ENCODE data around the gene C1QTNF9.
A peak's percentile ranks its signal among the peaks of the same experiment; 100 is the strongest.
"Not testable (repeated sequence)": the region's sequence is repeated elsewhere in the genome, so short reads cannot be mapped to it uniquely, and the experiment has no call there.

The C1QTNF9 gene

GRCh38 chr13:24309300-24309699, at the start of gene C1QTNF9:
Gene C1QTNF9, plus strand, starts transcription at chr13:24309580. Its CDS starts 6,424 bp downstream, at chr13:24316004.
- not testable (repeated sequence) for DNase-seq

DNA sequence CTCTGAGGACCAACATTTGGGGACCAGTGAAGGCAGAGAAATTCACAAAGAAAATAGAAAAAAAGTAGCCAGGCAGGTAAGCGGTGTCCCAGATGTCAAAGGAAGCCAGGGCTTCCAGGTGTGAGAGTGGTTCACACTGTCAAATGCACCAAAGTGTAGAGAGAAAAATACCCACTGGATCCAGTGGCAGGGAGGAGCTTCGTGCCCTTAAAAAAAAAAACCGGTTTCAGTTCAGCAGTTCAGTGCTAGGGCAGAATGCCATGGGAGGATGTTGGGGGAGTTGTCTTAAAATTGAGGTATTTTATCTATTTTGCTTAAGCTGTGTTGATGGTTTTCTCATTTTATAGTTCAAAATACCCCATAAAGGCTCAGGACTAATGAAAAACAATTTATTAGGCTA, 47.8 kb upstream of the C1QTNF9 start:
- no peak for DNase-seq

DNA sequence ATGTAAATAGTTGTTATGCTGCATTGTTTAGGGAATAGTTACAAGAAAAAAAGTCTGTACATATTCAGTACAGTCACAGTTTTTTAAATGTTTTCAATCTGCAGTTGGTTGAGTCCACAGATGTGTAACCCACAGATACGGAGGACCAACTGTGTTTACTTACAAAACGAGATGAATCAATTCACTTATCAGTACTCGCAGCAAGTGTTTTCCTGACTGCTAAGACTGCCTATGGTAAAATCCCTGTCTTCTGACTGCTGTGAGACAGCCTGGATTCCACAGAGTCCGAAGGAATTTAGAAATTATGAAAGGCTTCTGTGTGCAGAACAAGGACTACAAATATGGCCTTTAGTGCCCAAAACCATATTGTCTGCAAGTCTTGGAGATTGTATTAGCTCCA, 45.7 kb upstream of the C1QTNF9 start:
- DNase-seq = no peak

DNA sequence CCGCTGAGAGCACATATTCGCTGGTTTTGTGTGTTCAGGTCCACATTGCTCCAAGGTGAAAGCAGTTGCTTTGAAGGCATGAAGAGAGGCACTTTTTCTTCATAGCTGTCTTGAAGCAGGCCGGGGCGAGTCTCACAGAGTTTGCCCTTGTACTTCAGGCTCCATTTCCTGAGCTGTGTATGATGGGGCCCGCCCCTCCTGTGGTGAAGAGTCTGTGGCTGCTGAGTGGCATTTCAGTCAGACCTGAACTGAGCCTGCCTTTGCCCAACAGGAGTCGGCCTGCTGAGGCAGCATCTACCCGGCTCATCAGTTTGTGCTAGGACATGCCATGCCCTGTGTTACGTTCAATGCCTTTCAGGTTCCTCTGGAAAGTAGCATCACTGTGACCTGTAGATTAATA, 44.4 kb upstream of the C1QTNF9 start:
- DNase-seq = no peak

DNA sequence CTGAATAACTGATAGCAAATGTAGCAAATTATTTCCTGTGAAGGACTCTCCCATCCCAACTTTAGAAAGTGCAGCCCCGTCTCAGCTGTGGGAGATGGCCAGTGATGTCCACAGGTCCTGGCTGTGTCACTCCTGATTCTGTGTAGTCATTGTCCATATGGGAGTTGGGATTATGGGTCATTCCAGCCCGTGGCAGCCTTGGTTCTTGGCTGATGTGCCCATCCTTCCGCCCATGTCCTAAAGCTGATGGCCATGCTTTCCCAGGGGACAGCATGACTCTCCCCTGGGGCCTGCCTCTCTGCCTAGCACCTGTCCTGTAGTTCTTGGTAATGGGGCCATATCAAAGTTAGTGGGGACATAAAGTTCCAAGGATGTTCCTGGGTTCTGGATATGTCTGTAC, 43.9 kb upstream of the C1QTNF9 start:
- DNase-seq = no peak

DNA sequence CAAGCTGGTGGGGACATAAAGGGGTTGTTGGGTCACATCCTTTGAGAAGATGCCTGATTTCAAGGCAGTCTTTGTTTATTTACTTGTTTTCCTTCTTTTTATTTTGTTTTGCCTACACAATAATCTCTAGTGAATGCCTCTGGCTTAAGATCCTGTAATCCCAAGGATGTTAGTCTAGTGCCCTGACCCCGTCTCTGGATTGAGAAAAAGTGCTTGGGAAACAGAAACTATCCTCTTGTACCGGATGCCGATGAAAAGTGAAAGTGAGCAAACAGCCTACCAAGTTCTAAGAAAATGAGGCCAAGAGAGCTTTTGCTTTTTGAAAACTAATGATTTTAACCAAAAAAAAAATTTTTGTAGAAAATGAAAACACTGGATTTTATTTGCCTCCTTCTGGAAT, 42.1 kb upstream of the C1QTNF9 start:
- DNase-seq = no peak

- DNase-seq = no peak
Measured at GRCh38 chr13:24267801-24268200, 41.6 kb upstream of the C1QTNF9 start.

DNA sequence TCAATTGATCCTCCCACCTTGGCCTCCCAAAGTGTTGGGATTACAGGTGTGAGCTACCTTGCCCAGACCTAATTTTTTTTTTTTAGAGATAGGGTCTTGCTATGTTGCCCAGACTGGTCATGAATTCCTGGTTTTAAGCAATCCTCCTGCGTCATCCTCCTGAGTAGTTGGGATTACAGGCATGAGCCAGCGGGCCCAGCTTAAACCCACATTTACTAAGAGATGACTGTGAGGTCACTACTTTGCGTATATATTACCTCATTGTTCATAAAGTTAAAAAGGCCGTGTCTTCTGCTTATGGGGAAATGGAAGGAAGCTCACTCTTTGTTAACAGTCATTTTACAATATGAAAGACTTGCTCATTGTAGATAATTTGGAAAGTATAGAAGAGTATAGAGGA, 39.6 kb upstream of the C1QTNF9 start:
- DNase-seq = no peak

DNA sequence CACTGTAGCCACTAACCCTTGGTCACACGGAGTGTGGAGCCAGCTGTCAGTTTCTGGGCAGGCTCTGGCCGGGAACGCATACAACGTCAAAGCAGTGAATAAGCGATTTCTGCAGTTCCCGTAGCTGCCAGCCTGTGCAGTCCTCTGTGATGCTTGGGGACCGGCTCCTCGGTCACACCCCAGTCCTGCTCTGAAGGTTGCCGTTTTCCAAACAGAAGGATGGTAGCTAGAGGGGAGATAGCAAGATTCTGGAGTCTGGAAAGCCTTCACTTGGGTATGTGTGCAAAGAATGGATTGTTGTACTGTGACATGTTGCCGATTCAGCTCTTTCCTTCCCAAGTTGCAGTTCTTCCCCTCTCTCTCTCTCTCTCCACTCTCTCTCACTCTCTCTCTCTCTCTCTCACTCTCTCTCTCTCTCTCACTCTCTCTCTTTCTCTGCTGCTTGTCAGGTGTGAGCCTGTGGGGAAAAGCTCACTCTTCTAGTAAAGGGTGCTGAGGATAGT, 38.7 kb upstream of the C1QTNF9 start:
- DNase-seq = peak; percentile 81

- DNase-seq = no peak
Measured at GRCh38 chr13:24271231-24271600, 38.2 kb upstream of the C1QTNF9 start.

DNA sequence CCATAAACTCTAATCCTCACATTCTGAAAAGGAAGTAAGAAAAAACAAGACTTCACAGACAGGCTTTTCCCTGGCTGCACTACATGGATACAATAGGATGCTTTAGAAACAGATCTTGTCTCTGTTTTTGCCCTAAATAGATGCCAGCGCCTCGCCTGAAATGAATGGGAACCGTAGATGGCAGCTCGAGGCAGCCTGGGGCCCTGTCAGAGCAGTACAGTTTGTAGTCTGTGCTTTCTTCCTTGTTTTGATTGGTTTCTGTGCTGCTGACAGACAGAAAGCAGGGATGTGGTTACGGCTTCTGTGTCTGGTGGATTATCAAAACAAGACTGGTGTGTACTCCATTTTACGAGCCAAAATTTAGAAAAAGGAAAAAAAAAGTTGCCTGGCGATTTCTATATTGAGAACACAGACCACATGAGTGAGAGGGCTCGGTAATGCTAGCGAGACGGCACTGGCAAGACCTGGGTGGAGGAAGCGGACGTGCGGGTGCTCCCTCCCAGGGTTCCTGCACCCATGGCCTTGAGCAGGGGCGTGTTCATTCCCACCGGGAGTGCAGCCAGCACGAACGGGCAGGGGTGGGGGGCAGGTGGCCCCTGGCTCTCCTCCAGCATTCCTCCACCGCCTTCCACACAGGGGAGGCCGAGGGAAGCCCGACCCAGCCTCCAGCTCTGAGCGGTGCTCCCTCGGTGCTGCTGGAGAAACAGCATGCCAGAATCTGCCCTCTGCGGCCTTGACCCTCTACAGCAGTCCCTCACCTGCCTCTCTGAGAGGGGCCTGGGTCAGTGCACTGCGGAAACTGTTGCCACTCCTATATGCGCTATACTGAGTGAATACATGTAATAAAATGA, 37.6 kb upstream of the C1QTNF9 start:
- peak; percentile 63 for DNase-seq

DNA sequence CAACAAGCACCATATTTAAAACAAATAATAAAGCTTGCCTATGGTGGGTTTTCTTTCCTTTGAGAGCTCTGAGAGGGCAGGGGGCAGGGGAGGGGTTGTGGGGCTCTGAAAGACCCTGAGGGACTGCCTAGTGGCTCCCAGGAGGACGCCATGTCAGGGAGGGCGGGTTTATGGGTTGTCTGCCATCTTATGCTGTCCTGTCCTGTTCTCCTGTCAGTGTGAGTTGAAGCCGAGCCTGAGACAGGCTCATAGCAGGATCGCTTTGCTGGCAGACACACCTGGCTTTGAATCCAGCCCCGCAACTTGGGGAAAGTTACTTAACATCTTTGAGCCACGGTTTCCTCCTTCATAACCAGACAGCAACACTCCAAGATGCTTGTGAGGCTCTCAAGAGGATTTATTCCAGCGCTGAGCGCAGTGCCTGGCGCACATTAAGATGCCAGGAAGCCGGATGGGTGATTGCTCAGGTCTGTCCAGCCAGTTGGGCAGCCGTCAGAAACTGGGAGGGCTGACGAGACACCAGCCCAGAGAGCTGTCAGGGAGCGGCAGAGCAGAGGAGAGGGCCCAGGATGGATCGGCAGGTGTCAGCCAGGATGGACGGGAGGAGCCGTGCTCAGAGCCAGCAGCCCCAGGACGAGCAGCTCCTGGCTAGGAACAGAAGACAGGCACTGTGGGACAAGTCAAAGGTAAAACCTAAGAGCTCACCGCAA, 36.8 kb upstream of the C1QTNF9 start:
- DNase-seq = no peak

- DNase-seq = no peak
Measured at GRCh38 chr13:24273926-24274325, 35.5 kb upstream of the C1QTNF9 start.

GRCh38 chr13:24274452-24275021, 34.8 kb upstream of the C1QTNF9 start:
- peak; percentile 34 for DNase-seq

DNA sequence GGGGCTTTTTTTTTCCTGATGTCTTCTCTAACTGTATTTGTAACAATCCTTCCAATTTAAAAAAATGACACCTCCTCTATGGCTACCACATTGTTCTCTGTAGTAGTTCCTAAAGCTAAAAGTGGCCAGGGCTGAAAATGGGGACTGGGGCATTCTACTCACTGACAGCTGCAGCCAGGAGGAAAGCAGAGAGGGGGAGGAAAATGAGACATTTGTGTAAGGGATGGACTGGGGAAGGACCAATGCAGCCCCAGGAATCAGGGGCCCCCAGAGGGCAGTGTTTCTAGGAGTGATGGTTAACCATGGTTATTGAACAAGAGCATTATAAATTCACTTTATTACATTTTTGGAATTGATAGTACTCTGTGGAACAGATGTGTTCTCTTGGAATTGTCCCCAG, 34.3 kb upstream of the C1QTNF9 start:
- peak; percentile 24 for DNase-seq

DNA sequence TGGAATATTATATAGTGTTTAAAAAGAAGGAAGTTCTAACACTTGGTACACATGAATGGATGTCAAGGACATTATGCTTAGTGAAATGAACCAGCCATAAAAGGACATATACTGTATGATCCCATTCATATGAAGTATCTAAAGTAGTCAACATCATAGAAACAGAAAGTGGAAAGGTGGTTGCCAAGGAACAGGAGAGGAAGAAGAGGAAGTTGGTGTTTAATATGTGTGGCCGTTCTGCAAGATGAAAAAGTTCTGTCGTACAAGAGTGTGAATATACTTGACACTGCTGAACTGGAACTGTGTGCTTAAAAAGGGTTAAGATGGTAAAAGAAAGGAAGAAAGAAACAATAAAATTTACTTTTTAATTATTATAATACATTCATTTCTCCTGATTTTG, 33.1 kb upstream of the C1QTNF9 start:
- DNase-seq = no peak

- no peak for DNase-seq
Measured at GRCh38 chr13:24276861-24277260, 32.5 kb upstream of the C1QTNF9 start.

DNA sequence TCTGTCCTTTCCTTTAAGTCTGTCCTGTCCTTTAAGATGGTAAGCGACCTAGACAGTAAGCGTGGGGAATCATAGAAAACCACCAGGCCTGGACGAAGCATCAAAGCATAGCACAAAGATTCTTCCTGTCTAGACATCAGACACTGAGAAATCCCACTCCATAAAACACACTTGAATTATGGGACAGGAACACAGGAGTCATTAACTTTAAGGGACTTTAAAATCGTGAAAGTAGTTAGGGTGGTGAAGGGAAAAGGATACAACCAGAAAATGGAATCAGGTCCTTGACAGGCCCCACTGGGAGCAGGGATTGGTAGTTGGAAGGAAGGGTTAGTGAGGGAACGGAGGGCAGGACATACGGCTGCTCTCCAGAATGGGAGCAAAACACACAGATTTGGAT, 31.6 kb upstream of the C1QTNF9 start:
- DNase-seq = no peak

GRCh38 chr13:24279327-24280110, 29.9 kb upstream of the C1QTNF9 start:
- no peak for DNase-seq

GRCh38 chr13:24280720-24281119, 28.7 kb upstream of the C1QTNF9 start:
- peak; percentile 75 for DNase-seq

DNA sequence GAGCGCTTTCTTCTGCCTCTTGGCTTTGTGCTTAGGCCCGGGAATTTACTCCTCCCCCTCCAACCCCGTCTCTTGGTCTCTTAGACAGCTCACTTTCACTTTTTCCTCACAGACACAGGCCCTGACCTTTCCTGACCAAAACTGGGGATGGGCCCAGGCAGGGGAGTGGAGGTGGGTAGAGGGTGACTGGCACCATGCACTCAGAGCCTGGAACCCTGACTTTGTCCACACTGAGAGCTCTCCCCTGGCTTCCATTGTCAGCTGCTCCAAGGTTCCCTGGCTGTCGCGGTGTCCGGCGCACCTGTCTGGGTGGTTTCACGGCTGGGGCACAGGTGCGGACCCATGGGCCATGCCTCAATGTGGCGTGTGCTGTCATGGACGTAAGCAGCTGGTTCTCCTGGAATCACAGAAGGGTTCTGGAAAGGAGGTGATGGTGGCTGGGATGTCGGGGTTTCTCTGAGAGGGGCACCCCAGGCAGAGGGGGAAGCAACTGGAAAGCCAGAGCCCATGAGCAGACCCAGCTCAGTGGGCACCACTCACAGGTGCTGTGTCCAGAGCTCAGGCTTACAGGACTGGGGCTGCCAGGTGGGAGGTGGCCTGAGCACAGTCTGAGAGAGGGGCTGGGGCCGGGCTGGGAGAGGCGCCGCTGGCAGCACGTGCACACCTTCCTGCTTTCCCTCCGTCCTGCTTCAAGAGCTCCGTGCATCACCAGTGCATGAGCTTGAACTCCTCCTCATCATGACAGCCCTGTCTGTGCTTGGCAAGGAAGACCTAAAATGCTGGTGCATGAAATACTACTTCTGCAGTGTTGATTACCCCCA, 28.0 kb upstream of the C1QTNF9 start:
- DNase-seq = peak; percentile 21

- DNase-seq = no peak
Measured at GRCh38 chr13:24282256-24282655, 27.1 kb upstream of the C1QTNF9 start.
